ENCODE measurements around the gene BCAS3. TPM values are rescaled to one million over a fixed set of nuclear protein-coding genes. Genes with fewer than 3 reads are reported as not detected.

The BCAS3 gene
- total and polyA plus RNA-seq, 11 donors, result 4.5 to 23.5 (median 17.9) TPM

GRCh38 chr17:61199431-61200338, 522.0 kb downstream of the BCAS3 start:
- 77 to 85% (median 80%) methylated on average over 4 of the region's 4 CpGs for WGBS, 4 donors
- H3K27ac ChIP-seq, result peak overlapping the region in 9 of 12 donors; percentile 1 to 68 (median 49)
- no peak for DNase-seq
- ATAC-seq, result peak in 1 of 4 donors; percentile 28
- TF ChIP-seq POLR2A (IDR thresholded peaks at IDR 0.05) (no peak), CTCF (IDR thresholded peaks at IDR 0.05) (no peak)
- H3K36me3 ChIP-seq, result no peaks in the 10 kb centered on the region
- no peaks in the 10 kb centered on the region for H3K9me3 ChIP-seq
- H3K27me3 ChIP-seq, result no peaks in the 10 kb centered on the region
- H3K4me1 ChIP-seq, result peaks cover 0 to 23% (median 0%) of the 10 kb centered on the region in 12 donors
- H3K4me3 ChIP-seq, result no peak overlapping the region
- intact Hi-C loops (cut with DNase I), result loop anchor here in 5 of 10 donors (5.0 to 10.0 kb wide), 5 partner anchors 115 to 195 kb away; partner anchors contain the start of gene TBX2 (in 2 of the 5)

GRCh38 chr17:61200339-61200715, 522.7 kb downstream of the BCAS3 start:
- peaks cover 0 to 28% (median 0%) of the 10 kb centered on the region in 12 donors for H3K4me1 ChIP-seq
- intact Hi-C loops (cut with DNase I), result loop anchor here in 5 of 10 donors (5.0 to 10.0 kb wide), 5 partner anchors 114 to 196 kb away; partner anchors contain the start of gene TBX2 (in 2 of the 5)
- no peak for ATAC-seq

GRCh38 chr17:61201211-61201610, 523.6 kb downstream of the BCAS3 start:
- 81 to 90% (median 88%) methylated on average over 3 of the region's 3 CpGs for WGBS, 4 donors
- TF ChIP-seq CTCF (IDR thresholded peaks at IDR 0.05), result no peak
- peaks cover 0 to 28% (median 0%) of the 10 kb centered on the region in 12 donors for H3K4me1 ChIP-seq
- intact Hi-C loops (cut with DNase I), result loop anchor here in 5 of 10 donors (5.0 to 10.0 kb wide), 5 partner anchors 114 to 196 kb away; partner anchors contain the start of gene TBX2 (in 2 of the 5)
- no peaks in the 10 kb centered on the region for H3K27me3 ChIP-seq
- H3K9me3 ChIP-seq, result no peaks in the 10 kb centered on the region
- DNase-seq, result no peak
- no peaks in the 10 kb centered on the region for H3K36me3 ChIP-seq
- H3K27ac ChIP-seq, result peak overlapping the region in 3 of 12 donors; percentile 36 to 57 (median 56)
- no peak overlapping the region for H3K4me3 ChIP-seq
- no peak for ATAC-seq

More at GRCh38 chr17:61200339-61200715, 522.7 kb downstream of the BCAS3 start:
- no peak for DNase-seq
- Histone ChIP-seq H3K27ac (peak overlapping the region in 8 of 12 donors; percentile 1 to 57 (median 43)), H3K9me3 (no peaks in the 10 kb centered on the region), H3K36me3 (no peaks in the 10 kb centered on the region), H3K27me3 (no peaks in the 10 kb centered on the region), H3K4me3 (no peak overlapping the region)
- 80 to 90% (median 88%) methylated on average over 8 of the region's 8 CpGs for WGBS, 4 donors
- TF ChIP-seq POLR2A (IDR thresholded peaks at IDR 0.05) (no peak), CTCF (IDR thresholded peaks at IDR 0.05) (no peak)

- no peak for ATAC-seq
- TF ChIP-seq POLR2A (IDR thresholded peaks at IDR 0.05), result no peak
- no peak for TF ChIP-seq CTCF (IDR thresholded peaks at IDR 0.05)
- no peak overlapping the region for H3K4me3 ChIP-seq
These were observed 524.9 kb downstream of the BCAS3 start for GRCh38 chr17:61202564-61202963.

More at GRCh38 chr17:61202564-61202963, 524.9 kb downstream of the BCAS3 start:
- Histone ChIP-seq H3K27ac (peak overlapping the region in 2 of 12 donors; percentile 9 to 67), H3K9me3 (no peaks in the 10 kb centered on the region), H3K36me3 (no peaks in the 10 kb centered on the region), H3K27me3 (no peaks in the 10 kb centered on the region), H3K4me1 (peaks cover 0 to 31% (median 0%) of the 10 kb centered on the region in 12 donors)
- intact Hi-C loops (cut with DNase I), result loop anchor here in 5 of 10 donors (5.0 to 10.0 kb wide), 5 partner anchors 112 to 198 kb away; partner anchors contain the start of gene TBX2 (in 2 of the 5)
- WGBS, 4 donors, result 93 to 98% (median 95%) methylated on average over 2 of the region's 2 CpGs
- no peak for DNase-seq

Measured in heart left ventricle (tissue), 16 donors.